ENCODE results near the gene CIPC.

CIPC gene

DNA sequence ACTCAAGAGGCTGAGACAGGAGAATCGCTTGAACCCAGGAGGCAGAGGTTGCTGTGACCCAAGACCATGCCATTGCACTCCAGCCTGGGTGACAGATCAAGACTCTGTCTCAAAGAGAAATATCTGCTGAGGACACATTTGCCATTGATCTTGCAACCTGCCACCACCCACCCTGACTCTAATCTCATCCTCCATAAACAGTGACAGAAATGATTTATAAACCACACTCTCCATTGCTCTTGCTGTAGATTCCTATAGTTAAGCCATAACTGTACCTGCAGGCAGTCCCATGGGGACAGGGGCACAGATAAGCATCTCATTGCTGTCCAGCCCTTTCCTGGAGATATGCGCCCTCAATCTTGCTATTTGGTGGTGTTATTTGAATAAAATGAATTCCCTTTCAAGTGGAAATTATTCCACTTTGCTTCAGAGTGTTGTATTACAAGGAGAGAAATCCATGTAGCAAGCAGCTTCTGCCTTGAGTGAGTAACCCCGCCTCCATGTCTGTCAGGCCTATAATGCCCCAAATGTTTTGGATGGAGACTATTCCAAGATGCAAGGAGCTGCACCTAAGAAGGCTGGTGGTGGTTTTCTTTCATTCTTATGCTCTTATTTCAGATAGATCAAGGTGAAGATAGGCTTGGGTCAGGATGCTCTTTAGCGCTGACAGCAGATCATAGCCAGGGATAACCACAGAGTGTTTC, 46.5 kb downstream of the CIPC start:
- no peak for DNase-seq (ENCODE audit: low read depth in 1 of 2, low spot score in 1 of 2)

DNA sequence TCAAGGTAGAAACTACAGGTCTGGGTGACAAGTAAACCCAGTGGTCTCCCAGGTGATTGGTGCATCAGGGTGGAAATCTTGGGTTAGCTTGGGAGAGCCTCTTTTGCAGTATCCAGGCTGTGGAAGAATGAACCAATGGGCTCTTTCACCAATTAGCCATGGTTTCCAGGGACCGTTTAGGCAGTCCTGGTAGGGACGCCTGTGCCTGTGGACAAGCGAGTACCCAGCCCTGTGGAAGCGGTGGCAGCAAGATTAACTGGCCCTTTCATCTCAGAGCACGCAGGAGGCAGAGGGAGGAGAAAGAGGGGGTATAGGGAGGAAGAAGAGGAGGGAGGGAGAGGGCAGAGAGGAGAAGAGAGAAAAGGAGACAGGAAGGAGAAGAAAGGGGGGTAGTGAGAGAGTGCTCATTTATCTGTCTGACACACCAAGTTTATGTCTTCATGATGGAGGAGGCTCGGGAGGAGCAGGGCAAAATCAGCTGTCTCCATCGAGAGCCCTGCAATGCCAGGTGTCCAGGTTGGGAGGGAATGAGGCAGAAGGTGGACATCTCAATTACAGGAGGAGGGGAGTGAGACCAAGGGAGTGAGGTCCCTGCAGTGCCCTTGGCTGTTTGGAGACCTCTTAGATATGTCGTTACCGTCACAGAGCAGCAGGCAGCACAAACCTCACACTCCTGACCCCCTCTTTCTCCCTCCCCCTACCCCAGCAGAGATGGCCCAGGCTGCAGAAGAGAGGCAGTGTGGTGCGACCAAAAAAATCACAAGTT, 48.1 kb downstream of the CIPC start:
- DNase-seq (ENCODE audit: low read depth in 1 of 2, low spot score in 1 of 2): no peak

GRCh38 chr14:77148510-77149231, 50.6 kb downstream of the CIPC start:
- DNase-seq (ENCODE audit: low read depth in 1 of 2, low spot score in 1 of 2): no peak

GRCh38 chr14:77151245-77151644, 53.2 kb downstream of the CIPC start:
- no peak for DNase-seq (ENCODE audit: low read depth in 1 of 2, low spot score in 1 of 2)

DNA sequence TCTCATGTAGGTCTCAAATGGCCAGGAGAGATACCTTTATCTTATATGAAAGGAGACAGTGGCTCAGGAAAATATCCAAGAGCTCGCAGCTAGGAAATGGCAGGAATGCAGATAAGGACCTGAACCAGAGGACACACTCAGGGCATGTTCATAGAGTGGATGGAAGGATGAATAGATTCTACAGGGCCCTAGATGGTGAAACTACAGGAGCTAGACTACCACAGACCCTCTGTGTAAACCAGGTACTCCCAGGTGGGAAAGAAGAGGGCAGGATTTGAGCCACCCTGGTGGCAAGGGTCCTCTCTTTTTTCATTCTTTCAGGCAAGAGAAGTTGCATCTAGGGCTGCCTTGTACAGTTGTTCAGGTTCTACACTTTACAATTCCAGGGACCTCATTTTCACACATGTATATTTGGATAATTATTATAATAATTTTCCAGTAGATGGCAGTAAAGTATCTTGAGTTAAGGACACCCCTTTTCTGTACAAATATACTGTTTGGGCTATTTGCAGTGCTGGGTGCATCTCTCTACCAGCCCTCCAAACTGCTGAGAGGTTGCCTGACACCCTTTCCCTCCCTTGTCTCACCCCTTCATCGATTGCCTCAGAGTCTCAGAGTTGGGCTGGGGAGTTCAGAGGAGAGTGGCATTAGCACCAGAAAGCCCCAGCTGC, 54.0 kb downstream of the CIPC start:
- DNase-seq (ENCODE audit: low read depth in 1 of 2, low spot score in 1 of 2): no peak

DNA sequence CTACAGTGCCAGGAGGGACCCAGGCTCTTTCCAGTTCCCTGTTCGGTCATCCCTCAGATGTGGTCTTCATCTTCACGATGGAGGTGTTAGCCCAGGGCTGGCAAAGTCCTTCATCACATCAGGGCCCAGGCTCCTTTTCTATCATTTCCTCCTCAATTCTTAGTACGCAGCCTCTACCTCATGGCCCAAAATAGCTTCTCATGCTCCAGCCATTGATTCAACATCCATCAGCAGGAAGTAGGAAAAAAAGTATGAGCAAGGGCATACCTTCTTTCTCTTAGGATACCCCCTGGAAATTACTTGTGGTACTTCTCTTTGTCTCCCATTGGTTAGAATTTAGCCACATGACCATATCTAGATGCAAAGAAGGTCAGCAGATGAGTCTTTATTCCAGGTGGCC, 55.7 kb downstream of the CIPC start:
- DNase-seq (ENCODE audit: low read depth in 1 of 2, low spot score in 1 of 2): no peak

GRCh38 chr14:77154421-77154820, 56.4 kb downstream of the CIPC start:
- no peak for DNase-seq (ENCODE audit: low read depth in 1 of 2, low spot score in 1 of 2)

GRCh38 chr14:77155083-77155482, 57.0 kb downstream of the CIPC start:
- no peak for DNase-seq (ENCODE audit: low read depth in 1 of 2, low spot score in 1 of 2)

DNA sequence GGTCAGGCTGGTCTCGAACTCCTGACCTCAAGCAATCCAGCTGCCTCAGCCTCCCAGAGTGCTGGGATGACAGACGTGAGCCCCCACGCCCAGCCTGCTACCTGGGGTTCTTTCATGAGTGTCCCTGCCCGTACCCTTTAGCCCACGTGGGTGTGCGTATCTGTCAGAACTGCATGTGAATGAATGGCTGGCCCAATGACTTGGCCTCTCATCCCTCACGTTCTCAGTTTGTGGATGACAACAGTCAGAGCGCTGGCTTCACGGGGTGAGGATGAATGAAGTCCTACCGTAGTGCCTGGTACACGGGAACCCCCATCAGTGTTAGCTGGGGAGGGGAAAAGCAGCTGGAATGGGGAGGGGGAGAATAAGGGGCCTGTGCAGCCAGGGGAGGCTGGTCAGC, 59.7 kb downstream of the CIPC start:
- no peak for DNase-seq (ENCODE audit: low read depth in 1 of 2, low spot score in 1 of 2)

DNA sequence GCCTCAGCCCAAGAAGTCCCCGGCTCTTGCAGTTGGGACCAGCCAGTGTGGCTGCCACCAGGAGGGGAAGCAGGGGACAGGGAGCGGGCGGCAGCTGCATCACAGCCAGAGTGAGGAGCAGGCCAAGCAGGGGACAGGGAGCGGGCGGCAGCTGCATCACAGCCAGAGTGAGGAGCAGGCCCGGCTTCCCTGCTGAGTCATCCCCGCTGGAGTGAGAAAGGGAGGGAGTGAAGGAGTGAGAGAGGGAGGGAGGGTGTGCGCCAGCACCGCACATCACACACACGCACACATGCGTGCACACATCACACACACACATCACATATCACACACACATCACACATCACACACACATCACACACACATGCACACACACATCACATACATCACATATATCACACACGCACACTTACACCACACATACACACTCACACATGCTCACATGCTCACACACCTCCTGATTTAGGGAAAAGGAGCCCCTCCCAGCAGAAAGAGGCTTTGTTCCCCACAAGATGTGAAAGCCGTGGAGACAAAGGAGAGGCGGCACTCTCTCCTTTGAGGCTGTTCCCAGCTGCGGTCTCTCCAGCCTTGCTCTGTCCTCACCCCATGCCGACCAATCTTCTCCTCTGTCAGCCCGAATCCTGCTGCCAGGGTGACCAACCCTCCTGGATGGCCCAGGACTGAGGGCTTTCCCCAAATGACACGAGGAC, 60.3 kb downstream of the CIPC start:
- no peak for DNase-seq (ENCODE audit: low read depth in 1 of 2, low spot score in 1 of 2)

DNA sequence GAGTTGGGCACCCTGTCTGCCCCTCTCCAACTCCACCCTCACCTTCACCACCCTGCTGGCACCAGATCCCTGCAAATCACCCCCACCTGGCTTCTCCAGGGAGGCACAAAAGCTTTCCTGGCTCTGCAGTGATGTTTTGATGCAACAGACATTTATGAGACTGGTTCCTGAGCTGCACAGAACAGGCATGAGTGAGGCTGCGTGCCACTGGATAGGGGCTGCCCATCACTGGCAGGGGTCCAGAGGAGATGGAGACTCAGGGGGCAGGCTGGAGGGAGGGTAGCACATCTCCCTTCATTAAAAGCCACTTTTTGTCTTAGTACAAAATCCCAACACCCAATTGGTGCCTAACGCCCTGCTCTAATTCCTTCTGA, 60.8 kb downstream of the CIPC start:
- DNase-seq (ENCODE audit: low read depth in 1 of 2, low spot score in 1 of 2): no peak

- DNase-seq (ENCODE audit: low read depth in 1 of 2, low spot score in 1 of 2): no peak
Measured at GRCh38 chr14:77161011-77161410, 63.0 kb downstream of the CIPC start.
